Choroid plexus epithelial cell (primary cell): ENCODE measurements around the gene HHEX.
"Not testable (repeated sequence)": the region's sequence is repeated elsewhere in the genome, so short reads cannot be mapped to it uniquely, and the experiment has no call there.

Source experiments
- DNase-seq: peaks from one replicate; pipeline ENCODE4 v3.0.0-alpha.2; 2010; ENCODE audit warnings: low read depth
- H3K4me3 ChIP-seq: 2 replicates; pipeline ENCODE4 v1.5.1; 2011; ENCODE audit warnings: low read depth, mild to moderate bottlenecking, control low read depth, low read length, moderate library complexity
- CTCF ChIP-seq: conservative IDR thresholded peaks from 2 replicates; pipeline ENCODE4 v1.5.1; 2011; ENCODE audit warnings: low read depth, mild to moderate bottlenecking, control low read depth, inconsistent platforms, low read length, moderate library complexity

HHEX gene

DNA sequence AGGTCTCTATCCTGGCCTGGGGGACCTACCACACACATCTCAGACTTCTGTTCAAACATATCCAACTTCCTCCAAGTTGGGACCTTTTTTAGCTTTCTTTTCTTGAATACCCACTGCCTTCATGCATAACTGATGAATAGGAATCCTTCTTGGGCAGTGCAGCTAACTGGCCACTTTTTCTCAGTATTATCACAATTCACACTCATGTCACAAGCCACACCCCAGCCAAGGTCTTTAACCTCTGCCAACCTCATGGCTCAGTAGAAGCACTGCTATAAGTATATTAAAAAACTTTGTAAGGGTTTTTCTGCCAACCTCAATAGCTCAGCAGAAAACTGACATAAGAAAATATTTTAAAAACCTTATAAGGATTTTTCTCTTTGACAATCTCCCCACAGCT, 44.5 kb downstream of the HHEX start:
- DNase-seq: no peak
- TF ChIP-seq CTCF: no peak
- H3K4me3 ChIP-seq: no peak overlapping the region

- DNase-seq: no peak
- no peak for TF ChIP-seq CTCF
- no peak overlapping the region for H3K4me3 ChIP-seq
Observed at GRCh38 chr10:92735938-92736337, 46.2 kb downstream of the HHEX start.

DNA sequence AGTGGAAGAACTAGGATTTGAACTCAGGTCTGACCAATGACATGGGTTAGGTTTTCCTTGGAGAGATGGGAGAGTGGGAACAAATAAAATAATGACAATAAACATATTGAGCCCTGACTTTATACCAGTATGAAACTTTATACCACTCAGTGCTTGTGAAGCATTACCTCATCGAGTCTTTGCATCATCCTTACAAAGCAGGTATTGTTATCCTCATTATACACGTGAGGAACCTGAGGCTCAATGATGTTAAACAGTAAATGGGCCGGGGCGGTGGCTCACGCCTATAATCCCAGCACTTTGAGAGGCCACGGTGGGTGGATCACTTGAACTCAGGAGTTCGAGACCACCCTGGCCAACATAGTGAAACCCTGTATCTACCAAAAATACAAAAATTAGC, 47.7 kb downstream of the HHEX start:
- DNase-seq: no peak
- H3K4me3 ChIP-seq: no peak overlapping the region
- TF ChIP-seq CTCF: no peak

DNA sequence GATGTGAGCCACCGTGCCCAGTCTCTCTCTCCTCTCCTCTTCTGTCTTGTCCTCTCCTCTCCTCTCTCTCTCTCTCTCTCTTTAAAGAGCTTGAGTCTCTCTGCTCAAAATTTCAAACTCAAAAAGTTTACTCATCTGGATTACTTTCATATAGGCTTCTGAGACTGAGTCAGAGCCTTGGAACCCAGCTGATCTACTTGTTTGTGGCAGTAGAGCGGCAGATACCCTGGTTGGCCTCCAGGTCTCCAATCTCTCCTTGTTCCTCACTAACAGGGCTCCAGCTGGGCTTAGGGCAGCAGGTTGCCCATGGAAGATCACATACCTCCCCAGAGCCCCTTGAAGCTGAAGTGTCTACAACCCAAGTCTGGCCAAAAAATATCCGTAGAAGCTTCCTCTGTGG, 51.0 kb downstream of the HHEX start:
- H3K4me3 ChIP-seq: no peak overlapping the region
- DNase-seq: peak; percentile 48
- no peak for TF ChIP-seq CTCF

- not testable (repeated sequence) for DNase-seq, H3K4me3 ChIP-seq
Observed at GRCh38 chr10:92741741-92742140, 52.0 kb downstream of the HHEX start.

DNA sequence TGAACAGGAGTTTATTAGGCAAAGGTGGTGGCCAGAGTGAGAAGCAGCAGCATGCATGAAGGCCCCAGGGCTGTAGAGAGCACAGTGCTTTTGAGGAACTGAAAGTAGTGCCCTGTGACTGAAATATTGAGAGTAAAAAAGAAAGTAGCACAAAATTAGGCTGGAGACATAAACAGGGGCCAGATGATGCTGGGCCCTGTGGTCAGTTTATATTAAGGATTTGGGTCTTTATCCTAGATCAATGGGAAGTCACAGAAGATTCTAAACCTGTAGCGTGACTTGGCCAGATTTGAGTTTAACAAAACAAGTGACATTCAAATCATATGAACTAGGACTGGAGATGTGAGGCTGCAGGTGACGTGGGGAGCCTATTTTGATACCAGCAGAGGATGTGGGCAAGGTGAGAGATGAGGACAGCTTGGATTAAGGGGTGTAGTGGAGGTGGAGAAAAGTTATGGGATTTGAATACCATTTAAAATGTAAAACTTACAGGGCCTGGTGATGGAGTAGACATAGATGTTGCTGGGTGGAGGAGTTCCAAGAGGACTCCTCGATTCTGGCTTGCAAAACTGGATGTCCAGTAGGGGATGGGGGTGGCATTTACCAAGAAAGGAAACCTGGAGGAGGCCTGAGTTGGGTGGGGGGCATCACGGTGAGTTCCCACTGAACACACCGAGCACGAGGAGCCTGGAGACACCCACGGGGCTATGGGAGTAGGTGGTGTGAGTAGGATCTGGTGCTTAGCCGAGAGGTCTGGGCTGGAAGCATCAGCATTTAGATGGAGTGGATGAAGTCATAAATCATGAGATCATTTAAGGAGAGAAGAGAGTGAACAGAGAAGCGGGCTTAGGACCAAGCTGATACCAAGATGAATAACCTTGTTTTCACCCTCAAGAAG, 52.8 kb downstream of the HHEX start:
- no peak for TF ChIP-seq CTCF
- no peak overlapping the region for H3K4me3 ChIP-seq
- no peak for DNase-seq
